Measurements from ENCODE around the gene TAF1B. TPM values are rescaled to one million over a fixed set of nuclear protein-coding genes. Genes with fewer than 3 reads are reported as not detected.

Gene TAF1B
- total RNA-seq, 1 experiment from 2014 or later = 29.9 TPM

GRCh38 chr2:9975328-9975727, 132.1 kb downstream of the TAF1B start:
- Histone ChIP-seq H3K4me1 (ENCODE audit: insufficient read depth, low read length) (no peaks in the 10 kb centered on the region), H2BK120ac (ENCODE audit: low read depth, low read length, poor library complexity, severe bottlenecking) (no peak overlapping the region), H4K8ac (replicated peaks; ENCODE audit: insufficient read length, low read depth, low read length) (no peak overlapping the region), H4K91ac (ENCODE audit: insufficient read length, low read depth, low read length) (no peak overlapping the region), H2BK20ac (ENCODE audit: low read depth, low read length, poor library complexity, severe bottlenecking) (no peak overlapping the region), H3K14ac (ENCODE audit: insufficient read depth, low read length) (no peak overlapping the region), H4K5ac (ENCODE audit: insufficient read length, low read depth, low read length) (no peak overlapping the region), H3K79me1 (ENCODE audit: insufficient read depth, low read depth, low read length, poor library complexity, severe bottlenecking) (no peaks in the 10 kb centered on the region), H3K27ac (ENCODE audit: insufficient read length, low read depth, low read length) (no peak overlapping the region), H3K23ac (ENCODE audit: insufficient read length, low read depth, low read length) (no peak overlapping the region), H2AK5ac (ENCODE audit: insufficient read length, low read length) (no peak overlapping the region), H2BK15ac (ENCODE audit: low read depth, low read length) (no peak overlapping the region), H2BK5ac (ENCODE audit: insufficient read length, low read length) (no peak overlapping the region), H3K27me3 (ENCODE audit: insufficient read depth, low read length) (no peaks in the 10 kb centered on the region), H3K79me2 (ENCODE audit: insufficient read depth, low read length) (no peaks in the 10 kb centered on the region), H3K4ac (ENCODE audit: low read depth, low read length) (no peak overlapping the region), H3K18ac (ENCODE audit: insufficient read length, low read depth, low read length) (no peak overlapping the region), H4K20me1 (ENCODE audit: control insufficient read depth, insufficient read depth, insufficient read length) (no peaks in the 10 kb centered on the region), H3K56ac (ENCODE audit: insufficient read length, low read depth, low read length) (no peak overlapping the region), H3K23me2 (ENCODE audit: insufficient read length, low read depth, low read length, poor library complexity, severe bottlenecking) (no peaks in the 10 kb centered on the region), H3T11ph (ENCODE audit: low read length) (no peak overlapping the region), H3K4me2 (ENCODE audit: insufficient read depth, insufficient read length, low read length) (no peak overlapping the region), H2AFZ (ENCODE audit: low read length) (no peak overlapping the region), H3K9me3 (ENCODE audit: control insufficient read depth, low read depth, low read length) (no peaks in the 10 kb centered on the region), H3K9ac (ENCODE audit: extremely low read depth, insufficient read length, low read length) (no peak overlapping the region), H2BK12ac (ENCODE audit: insufficient read length, low read depth, low read length) (no peak overlapping the region)
- H3K27ac Mint-ChIP-seq = no peak overlapping the region
- H3K4me1 Mint-ChIP-seq = peaks cover 6 to 10% of the 10 kb centered on the region in 2 experiments; a peak in 3 of 4 replicates
- no peaks in the 10 kb centered on the region; the same call in 1 of the 2 replicates for H3K27me3 Mint-ChIP-seq (ENCODE audit: low read depth)
- TF ChIP-seq CTCF (conservative IDR thresholded peaks at IDR 0.05) = no peak
- no peaks in the 10 kb centered on the region; a peak in 2 of 7 replicates for H3K36me3 Mint-ChIP-seq (ENCODE audit: insufficient read depth in 1 of 3, low read depth in 3 of 3)
- H3K4me3 Mint-ChIP-seq = no peak overlapping the region
- no peaks in the 10 kb centered on the region for H3K9me3 Mint-ChIP-seq
- no peak for DNase-seq
- no CpG with 5 or more reads among the region's 10 CpGs for WGBS (ENCODE audit: extremely low coverage, insufficient read length, low lambda C conversion rate)
